ENCODE results near the gene DENND4C.
"Not testable (repeated sequence)": the region's sequence is repeated elsewhere in the genome, so short reads cannot be mapped to it uniquely, and the experiment has no call there.

DENND4C gene

GRCh38 chr9:19266778-19267384, 36.4 kb downstream of the DENND4C start:
- H3K27ac Mint-ChIP-seq: peak overlapping the region; percentile 15

GRCh38 chr9:19269582-19269981, 39.1 kb downstream of the DENND4C start:
- no peaks in the 10 kb centered on the region for H3K27me3 Mint-ChIP-seq
- H3K36me3 Mint-ChIP-seq (ENCODE audit: low read depth): peaks cover 30% of the 10 kb centered on the region
- H3K9me3 Mint-ChIP-seq: peaks cover 8% of the 10 kb centered on the region
- no peak overlapping the region for H3K27ac Mint-ChIP-seq
- no peak for DNase-seq
- peaks cover 48% of the 10 kb centered on the region for H3K4me1 Mint-ChIP-seq (ENCODE audit: low read depth)
- H3K4me3 Mint-ChIP-seq: no peak overlapping the region

More at GRCh38 chr9:19266778-19267384, 36.4 kb downstream of the DENND4C start:
- Mint-ChIP-seq H3K36me3 (ENCODE audit: low read depth) (peaks cover 30% of the 10 kb centered on the region), H3K4me1 (ENCODE audit: low read depth) (peaks cover 56% of the 10 kb centered on the region), H3K4me3 (peak overlapping the region; percentile 16)
- not testable (repeated sequence) for DNase-seq, H3K27me3 Mint-ChIP-seq, H3K9me3 Mint-ChIP-seq

GRCh38 chr9:19270421-19270949, 40.0 kb downstream of the DENND4C start:
- Mint-ChIP-seq H3K9me3 (peaks cover 8% of the 10 kb centered on the region), H3K36me3 (ENCODE audit: low read depth) (peaks cover 31% of the 10 kb centered on the region), H3K4me1 (ENCODE audit: low read depth) (peaks cover 43% of the 10 kb centered on the region), H3K27ac (no peak overlapping the region), H3K27me3 (no peaks in the 10 kb centered on the region), H3K4me3 (no peak overlapping the region)
- no peak for DNase-seq

GRCh38 chr9:19271081-19271480, 40.6 kb downstream of the DENND4C start:
- Mint-ChIP-seq H3K36me3 (ENCODE audit: low read depth) (peaks cover 33% of the 10 kb centered on the region), H3K9me3 (peaks cover 8% of the 10 kb centered on the region), H3K27me3 (no peaks in the 10 kb centered on the region), H3K27ac (no peak overlapping the region), H3K4me1 (ENCODE audit: low read depth) (peaks cover 44% of the 10 kb centered on the region), H3K4me3 (no peak overlapping the region)
- DNase-seq: no peak

- Mint-ChIP-seq H3K36me3 (ENCODE audit: low read depth) (peaks cover 11% of the 10 kb centered on the region), H3K27me3 (no peaks in the 10 kb centered on the region), H3K4me1 (ENCODE audit: low read depth) (peaks cover 32% of the 10 kb centered on the region), H3K9me3 (no peaks in the 10 kb centered on the region), H3K27ac (no peak overlapping the region), H3K4me3 (no peak overlapping the region)
- no peak for DNase-seq
Measured at GRCh38 chr9:19281801-19282200, 51.3 kb downstream of the DENND4C start.

- H3K9me3 Mint-ChIP-seq: no peaks in the 10 kb centered on the region
- H3K36me3 Mint-ChIP-seq (ENCODE audit: low read depth): peaks cover 18% of the 10 kb centered on the region
- no peak for DNase-seq
- peaks cover 26% of the 10 kb centered on the region for H3K4me1 Mint-ChIP-seq (ENCODE audit: low read depth)
- no peak overlapping the region for H3K27ac Mint-ChIP-seq
- H3K4me3 Mint-ChIP-seq: no peak overlapping the region
- no peaks in the 10 kb centered on the region for H3K27me3 Mint-ChIP-seq
Measured at GRCh38 chr9:19283072-19283710, 52.7 kb downstream of the DENND4C start.

- Mint-ChIP-seq H3K4me3 (no peak overlapping the region), H3K4me1 (ENCODE audit: low read depth) (peaks cover 24% of the 10 kb centered on the region), H3K36me3 (ENCODE audit: low read depth) (peaks cover 23% of the 10 kb centered on the region), H3K27me3 (no peaks in the 10 kb centered on the region), H3K9me3 (no peaks in the 10 kb centered on the region), H3K27ac (no peak overlapping the region)
- DNase-seq: no peak
Measured at GRCh38 chr9:19284729-19285128, 54.2 kb downstream of the DENND4C start.

- peaks cover 40% of the 10 kb centered on the region for H3K36me3 Mint-ChIP-seq (ENCODE audit: low read depth)
Measured at GRCh38 chr9:19286634-19287188, 56.2 kb downstream of the DENND4C start.

GRCh38 chr9:19288081-19288480, 57.6 kb downstream of the DENND4C start:
- Mint-ChIP-seq H3K27ac (no peak overlapping the region), H3K36me3 (ENCODE audit: low read depth) (peaks cover 44% of the 10 kb centered on the region), H3K4me1 (ENCODE audit: low read depth) (peaks cover 20% of the 10 kb centered on the region)

More at GRCh38 chr9:19286634-19287188, 56.2 kb downstream of the DENND4C start:
- peaks cover 22% of the 10 kb centered on the region for H3K4me1 Mint-ChIP-seq (ENCODE audit: low read depth)
- H3K27me3 Mint-ChIP-seq: no peaks in the 10 kb centered on the region
- H3K27ac Mint-ChIP-seq: no peak overlapping the region
- no peak for DNase-seq
- H3K9me3 Mint-ChIP-seq: no peaks in the 10 kb centered on the region
- H3K4me3 Mint-ChIP-seq: no peak overlapping the region

GRCh38 chr9:19290103-19290502, 59.6 kb downstream of the DENND4C start:
- Mint-ChIP-seq H3K4me1 (ENCODE audit: low read depth) (peaks cover 8% of the 10 kb centered on the region), H3K4me3 (no peak overlapping the region), H3K27ac (no peak overlapping the region), H3K27me3 (no peaks in the 10 kb centered on the region), H3K36me3 (ENCODE audit: low read depth) (peaks cover 51% of the 10 kb centered on the region), H3K9me3 (no peaks in the 10 kb centered on the region)
- no peak for DNase-seq

More at GRCh38 chr9:19288081-19288480, 57.6 kb downstream of the DENND4C start:
- H3K9me3 Mint-ChIP-seq: no peaks in the 10 kb centered on the region
- no peak overlapping the region for H3K4me3 Mint-ChIP-seq
- DNase-seq: no peak
- H3K27me3 Mint-ChIP-seq: no peaks in the 10 kb centered on the region

- Mint-ChIP-seq H3K9me3 (no peaks in the 10 kb centered on the region), H3K27ac (no peak overlapping the region), H3K4me1 (ENCODE audit: low read depth) (no peaks in the 10 kb centered on the region), H3K27me3 (no peaks in the 10 kb centered on the region), H3K36me3 (ENCODE audit: low read depth) (peaks cover 58% of the 10 kb centered on the region), H3K4me3 (no peak overlapping the region)
- DNase-seq: no peak
Measured at GRCh38 chr9:19294219-19294618, 63.7 kb downstream of the DENND4C start.

- no peak overlapping the region for H3K27ac Mint-ChIP-seq
- H3K36me3 Mint-ChIP-seq (ENCODE audit: low read depth): peaks cover 58% of the 10 kb centered on the region
Measured at GRCh38 chr9:19298436-19299000, 68.0 kb downstream of the DENND4C start.

GRCh38 chr9:19303216-19303615, 72.7 kb downstream of the DENND4C start:
- H3K36me3 Mint-ChIP-seq (ENCODE audit: low read depth): peaks cover 48% of the 10 kb centered on the region
- no peak overlapping the region for H3K27ac Mint-ChIP-seq
- H3K27me3 Mint-ChIP-seq: no peaks in the 10 kb centered on the region

More at GRCh38 chr9:19298436-19299000, 68.0 kb downstream of the DENND4C start:
- no peak overlapping the region for H3K4me3 Mint-ChIP-seq
- DNase-seq: no peak
- no peaks in the 10 kb centered on the region for H3K4me1 Mint-ChIP-seq (ENCODE audit: low read depth)
- H3K9me3 Mint-ChIP-seq: no peaks in the 10 kb centered on the region
- H3K27me3 Mint-ChIP-seq: no peaks in the 10 kb centered on the region

GRCh38 chr9:19306568-19306967, 76.1 kb downstream of the DENND4C start:
- no peaks in the 10 kb centered on the region for H3K4me1 Mint-ChIP-seq (ENCODE audit: low read depth)
- DNase-seq: no peak
- H3K36me3 Mint-ChIP-seq (ENCODE audit: low read depth): peaks cover 33% of the 10 kb centered on the region
- H3K27me3 Mint-ChIP-seq: no peaks in the 10 kb centered on the region
- H3K27ac Mint-ChIP-seq: no peak overlapping the region
- H3K4me3 Mint-ChIP-seq: no peak overlapping the region
- H3K9me3 Mint-ChIP-seq: no peaks in the 10 kb centered on the region

More at GRCh38 chr9:19303216-19303615, 72.7 kb downstream of the DENND4C start:
- Mint-ChIP-seq H3K4me3 (no peak overlapping the region), H3K9me3 (no peaks in the 10 kb centered on the region), H3K4me1 (ENCODE audit: low read depth) (no peaks in the 10 kb centered on the region)
- no peak for DNase-seq
